Stimulated activated CD8-positive, alpha-beta memory T cell treated with anti-CD3 and anti-CD28 coated beads, Interleukin-12 subunit alpha, Interleukin-12 subunit beta, amount 100 ng/mL, for 24 hours (primary cell): Measurements from ENCODE around the gene TAS2R10.
"Not testable (repeated sequence)": the region's sequence is repeated elsewhere in the genome, so short reads cannot be mapped to it uniquely, and the experiment has no call there.

ENCODE experiments used
- DNase-seq: peaks from one replicate; pipeline ENCODE4 v3.0.0-alpha.2; 2020; ENCODE audit errors: extremely low read depth

Gene TAS2R10, protein sequence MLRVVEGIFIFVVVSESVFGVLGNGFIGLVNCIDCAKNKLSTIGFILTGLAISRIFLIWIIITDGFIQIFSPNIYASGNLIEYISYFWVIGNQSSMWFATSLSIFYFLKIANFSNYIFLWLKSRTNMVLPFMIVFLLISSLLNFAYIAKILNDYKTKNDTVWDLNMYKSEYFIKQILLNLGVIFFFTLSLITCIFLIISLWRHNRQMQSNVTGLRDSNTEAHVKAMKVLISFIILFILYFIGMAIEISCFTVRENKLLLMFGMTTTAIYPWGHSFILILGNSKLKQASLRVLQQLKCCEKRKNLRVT

DNA sequence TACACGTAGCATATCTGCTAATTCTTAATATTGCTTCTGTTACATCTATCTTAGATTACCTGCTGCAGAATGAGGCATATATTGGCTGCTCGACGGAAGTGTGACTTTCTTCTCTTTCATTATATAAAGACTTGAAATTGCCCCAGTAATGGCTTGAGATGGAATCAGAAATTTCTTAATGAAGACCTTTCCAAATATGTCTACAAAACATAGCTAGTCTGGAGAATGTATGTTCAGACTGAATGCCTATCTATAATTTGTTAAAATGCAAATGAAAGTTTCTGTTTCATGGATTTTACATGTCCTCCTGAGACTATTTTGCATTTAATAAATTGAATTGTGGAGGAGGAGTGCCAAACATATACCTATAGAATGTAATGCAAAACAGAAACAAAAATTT lies at the start of gene TAS2R10:
Gene TAS2R10, minus strand, starts transcription at position 101 of the 400 bp plus-strand sequence. Its CDS starts 89 bp downstream, at position 12.
- DNase-seq = no peak

DNA sequence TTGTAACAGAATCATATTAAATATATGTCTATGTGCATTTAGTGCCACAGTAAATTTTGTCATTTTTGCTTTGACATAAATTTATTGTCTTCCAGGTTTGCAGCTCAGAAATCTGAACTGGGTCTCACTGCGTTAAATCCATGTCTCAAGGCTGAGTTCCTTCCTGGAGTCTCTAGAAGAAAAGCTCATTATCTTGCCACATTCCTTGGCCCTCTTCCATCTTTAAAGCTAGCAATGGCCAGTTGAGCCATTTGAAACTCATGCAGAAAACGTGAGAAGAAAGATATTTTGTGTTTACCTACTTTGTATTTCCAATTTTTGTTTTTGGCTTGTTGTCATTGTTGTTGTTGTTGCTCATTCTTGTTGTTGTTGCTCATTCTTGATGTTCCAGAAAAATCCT lies 47.2 kb upstream of the TAS2R10 start:
- no peak for DNase-seq

DNA sequence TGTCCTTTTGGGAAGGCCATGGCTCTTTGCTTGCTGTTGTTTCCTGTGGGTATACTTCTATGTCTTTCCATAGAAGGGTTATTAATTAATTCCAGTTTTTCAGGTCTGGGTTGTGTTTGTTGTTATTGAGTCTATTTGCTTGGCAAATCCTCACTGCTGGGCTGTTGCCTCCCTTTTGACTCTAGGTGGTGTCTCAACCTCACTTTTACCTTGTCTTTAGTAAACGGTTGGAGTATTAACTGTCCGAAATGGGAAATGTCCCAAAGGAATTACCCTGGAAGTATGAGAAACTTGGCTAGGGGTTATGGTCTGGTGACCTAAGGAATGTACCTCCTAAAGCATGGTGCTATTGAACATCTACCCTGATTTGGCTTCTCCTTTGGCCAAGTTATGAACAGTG lies 41.2 kb upstream of the TAS2R10 start:
- no peak for DNase-seq

DNA sequence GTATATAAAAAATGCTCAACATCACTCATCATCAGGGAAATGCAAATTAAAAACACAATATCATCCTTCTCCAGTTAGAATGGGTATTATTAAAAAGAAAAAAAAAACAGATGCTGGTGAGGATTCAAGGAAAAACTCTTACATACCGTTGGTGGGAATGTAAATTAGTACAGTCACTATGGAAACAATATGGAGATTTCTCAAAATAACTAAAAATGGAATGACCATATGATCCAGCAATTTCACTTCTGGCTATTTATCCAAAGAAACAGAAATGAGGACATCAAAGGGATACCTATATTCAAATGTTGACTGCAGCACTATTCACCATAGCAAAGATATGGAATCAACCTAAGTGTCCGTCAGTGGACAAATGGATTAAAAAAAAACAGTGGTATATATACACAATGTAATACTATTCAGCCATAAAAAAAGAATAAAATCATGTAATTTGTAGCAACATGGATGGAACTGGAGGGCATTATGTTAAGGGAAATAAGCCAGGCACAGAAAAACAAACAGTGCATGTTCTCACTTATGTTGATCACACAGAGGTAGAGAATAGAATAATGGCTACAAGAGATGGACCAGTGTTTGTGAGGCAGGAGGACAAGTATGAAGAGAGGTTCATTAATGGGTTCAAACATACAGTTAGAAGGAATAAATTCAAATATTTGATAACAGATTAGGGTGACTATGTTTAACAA lies 37.5 kb upstream of the TAS2R10 start:
- no peak for DNase-seq

DNA sequence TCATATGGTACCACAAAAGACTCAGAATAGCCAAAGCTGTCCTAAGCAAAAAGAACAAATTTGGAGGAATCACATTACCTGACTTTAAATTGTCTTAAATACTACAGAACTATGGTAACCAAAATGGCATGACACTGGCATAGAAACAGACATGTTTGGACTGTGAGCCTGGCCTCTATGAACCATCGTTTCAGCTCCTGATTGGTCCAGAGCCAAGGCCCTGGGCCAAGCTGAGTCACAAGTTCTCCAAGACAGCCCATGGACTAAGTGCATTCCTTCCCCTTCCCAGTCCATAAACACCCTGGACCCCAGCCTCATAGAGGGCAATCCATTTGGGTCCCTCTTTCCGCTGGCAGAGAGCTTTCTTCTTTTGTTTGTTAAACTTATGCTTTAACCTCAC lies 35.2 kb upstream of the TAS2R10 start:
- no peak for DNase-seq

DNA sequence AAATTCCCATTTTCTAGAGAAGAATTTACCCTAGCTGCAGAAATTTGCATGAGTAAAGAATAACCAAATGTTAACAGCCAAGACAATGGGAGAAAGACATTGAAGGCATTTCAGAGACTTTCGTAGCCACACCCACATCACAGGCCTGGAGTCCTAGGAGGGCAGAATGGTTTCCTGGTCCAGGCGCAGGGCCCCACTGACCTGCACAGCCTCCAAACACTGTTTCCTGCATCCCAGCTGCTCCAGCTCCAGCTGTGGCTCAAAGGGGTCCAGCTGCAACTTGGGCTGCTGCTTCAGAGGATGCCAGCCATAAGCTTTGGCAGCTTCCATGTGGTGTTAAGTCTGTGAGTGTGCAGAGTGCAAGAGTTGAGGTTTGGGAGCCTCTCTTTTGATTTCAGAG lies 29.6 kb upstream of the TAS2R10 start:
- DNase-seq = no peak

DNA sequence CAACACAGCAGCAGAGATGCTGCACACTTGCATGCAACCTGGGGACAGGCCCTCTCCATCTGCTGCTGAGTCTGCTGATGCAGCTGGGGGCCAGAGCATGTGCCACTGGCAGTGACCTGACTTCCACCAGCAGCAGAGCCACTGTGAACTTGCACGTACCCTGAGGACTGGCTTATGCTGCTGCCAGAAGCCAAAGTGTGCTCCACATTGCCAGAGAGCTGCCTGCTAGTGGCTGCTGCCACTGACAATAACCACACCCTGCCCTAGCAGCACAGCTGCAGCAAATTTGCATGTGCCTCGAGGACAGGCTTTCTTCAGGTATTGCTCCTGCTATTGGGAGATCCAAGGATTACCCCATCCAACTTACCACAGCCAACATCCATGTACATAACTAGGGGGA lies 27.6 kb upstream of the TAS2R10 start:
- DNase-seq = no peak

DNA sequence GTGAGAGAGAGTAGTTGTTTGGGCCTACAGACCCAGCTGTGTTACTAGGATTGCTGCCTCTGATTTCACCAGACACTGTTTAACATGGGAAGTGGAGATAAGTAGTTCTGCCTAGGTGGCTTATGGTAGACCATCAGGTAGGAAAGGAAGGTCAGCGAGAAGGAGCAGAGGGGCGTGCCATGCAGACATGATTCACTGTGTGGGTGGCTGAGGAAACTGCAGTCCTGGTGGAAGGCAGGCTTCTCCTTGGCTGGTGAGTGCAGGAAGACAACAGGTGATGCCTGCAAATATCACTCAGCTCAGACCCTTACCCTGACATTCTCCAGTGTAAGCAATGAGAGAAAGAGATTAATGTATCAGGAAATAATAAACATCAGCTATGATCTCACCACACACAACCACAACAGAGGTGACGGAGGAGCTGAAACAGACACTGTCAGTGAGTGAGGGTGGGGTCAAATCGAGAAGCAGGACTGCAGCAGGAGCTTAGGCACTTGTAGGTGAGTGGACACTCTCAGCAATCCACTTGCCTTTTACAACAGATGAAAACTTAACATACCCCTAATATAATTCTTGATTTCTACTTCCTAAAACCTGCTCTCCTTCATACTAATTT lies 25.2 kb upstream of the TAS2R10 start:
- DNase-seq = no peak

DNA sequence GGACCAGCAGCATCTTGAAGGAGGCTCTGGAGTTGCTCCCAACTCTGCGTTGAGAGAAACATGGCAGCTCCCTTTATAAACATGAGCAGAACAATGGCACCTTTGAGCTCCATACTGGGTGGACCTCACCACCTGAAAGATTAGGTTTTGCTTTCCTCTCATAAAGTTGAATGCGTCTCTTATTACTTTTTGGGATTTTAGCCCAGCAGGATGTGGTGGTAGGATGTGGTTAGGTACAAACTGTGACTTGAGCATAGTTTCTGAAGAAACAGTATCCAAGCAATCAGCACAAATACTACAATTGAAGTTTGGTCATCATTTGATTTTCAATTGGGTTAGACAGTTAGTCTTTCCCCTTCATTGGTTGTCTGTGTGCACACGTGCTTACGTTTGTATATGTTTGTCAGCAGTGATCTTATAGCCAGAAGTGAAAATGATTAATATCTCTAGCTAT lies 23.3 kb upstream of the TAS2R10 start, which contains the start of gene PRR4:
Gene PRR4, minus strand, starts transcription at position 51 of the 454 bp plus-strand sequence. Its CDS starts 38 bp downstream, at position 13.
- no peak for DNase-seq

DNA sequence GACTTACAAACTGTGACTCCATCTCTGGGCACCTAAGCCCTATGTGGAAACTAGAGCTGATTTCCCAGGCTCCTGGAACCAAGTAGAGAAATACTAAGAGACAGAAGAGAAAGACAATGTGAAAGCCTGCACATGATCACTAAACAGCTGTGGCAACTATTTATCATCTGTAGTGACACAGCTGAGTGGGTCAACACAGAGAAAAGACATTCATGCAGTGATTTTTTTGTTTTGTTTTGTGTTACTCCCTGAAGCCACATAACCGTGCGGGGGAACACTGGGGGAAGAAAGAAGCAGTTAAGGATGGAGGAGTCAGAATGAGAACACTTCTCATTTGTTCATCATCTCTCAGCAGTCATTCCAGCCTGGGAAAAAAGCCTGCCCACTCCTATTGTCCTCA lies 21.6 kb upstream of the TAS2R10 start:
- DNase-seq = no peak

DNA sequence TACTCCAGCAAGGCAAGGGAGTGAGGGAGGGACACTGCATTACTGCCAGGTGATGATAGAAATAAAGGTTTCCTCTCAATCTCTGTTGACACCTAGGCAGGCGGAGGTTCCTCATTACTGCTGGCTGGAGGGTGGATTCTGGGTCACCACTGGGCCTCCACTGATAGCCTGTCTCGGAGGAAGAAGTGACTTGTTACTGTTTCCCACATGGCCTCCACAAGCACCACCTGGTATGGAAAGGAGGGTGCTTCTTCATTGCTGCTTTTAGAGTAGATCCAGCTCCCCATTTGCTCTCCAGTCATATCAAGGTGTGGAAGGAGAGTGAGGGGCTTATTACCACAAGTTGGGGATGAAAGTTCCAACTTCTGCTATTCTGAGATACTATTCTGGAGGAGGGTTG lies 16.7 kb upstream of the TAS2R10 start:
- no peak for DNase-seq

DNA sequence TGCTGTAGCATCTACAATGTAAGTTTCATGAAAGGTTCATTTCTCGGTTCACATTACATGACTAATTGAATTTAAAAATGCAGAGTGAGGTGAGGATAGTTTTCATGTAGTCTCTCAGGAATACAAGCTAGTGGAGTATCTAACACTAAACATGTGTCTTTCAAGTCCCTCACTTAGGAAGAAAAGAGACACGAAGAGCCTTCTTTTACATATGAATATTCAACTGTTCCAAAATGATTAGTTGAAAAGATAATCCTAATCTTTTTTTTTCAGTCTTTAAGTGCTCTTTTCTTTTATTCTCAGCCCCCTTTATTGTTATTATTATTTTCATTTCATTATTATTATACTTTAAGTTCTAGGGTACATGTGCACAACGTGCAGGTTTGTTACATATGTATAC lies 12.3 kb upstream of the TAS2R10 start:
- no peak for DNase-seq

DNA sequence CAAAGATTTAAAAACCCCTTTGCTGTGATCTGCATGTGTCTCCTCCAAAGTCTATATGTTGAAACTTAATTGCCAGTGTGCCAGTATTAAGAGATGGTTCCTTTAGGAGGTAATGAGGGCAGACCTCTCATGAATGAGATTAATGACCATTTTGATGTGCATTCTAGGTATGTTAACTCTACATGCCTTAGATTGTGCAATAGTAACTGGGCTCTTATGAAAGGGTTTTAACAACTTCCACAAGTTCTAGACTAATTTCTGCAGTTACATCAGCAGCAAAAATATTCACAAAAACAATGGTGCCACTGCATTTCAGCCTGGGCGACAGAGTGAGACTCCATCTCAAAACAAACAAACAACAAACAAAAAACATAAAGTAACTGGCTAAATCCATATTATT lies 3.8 kb upstream of the TAS2R10 start:
- no peak for DNase-seq

DNA sequence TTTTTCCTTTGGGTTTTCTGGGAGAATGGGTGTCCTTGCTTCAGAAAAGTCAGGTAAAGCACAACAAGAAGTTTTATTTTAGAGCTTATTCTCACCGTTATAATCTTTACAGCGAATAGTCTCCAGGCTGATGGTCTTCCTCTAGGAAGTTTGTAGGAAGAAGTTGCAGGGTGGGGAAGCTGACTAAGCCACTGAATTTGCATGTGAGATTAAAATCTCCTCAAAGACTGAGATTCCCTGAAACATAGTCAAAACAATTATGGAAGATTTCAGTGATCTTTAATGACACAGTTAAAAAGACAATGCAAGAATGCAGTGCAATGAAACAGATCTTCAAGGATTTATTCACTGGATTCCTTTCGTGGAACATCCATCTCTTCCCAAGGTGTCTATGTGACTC lies 1.2 kb downstream of the TAS2R10 start:
- DNase-seq = no peak

DNA sequence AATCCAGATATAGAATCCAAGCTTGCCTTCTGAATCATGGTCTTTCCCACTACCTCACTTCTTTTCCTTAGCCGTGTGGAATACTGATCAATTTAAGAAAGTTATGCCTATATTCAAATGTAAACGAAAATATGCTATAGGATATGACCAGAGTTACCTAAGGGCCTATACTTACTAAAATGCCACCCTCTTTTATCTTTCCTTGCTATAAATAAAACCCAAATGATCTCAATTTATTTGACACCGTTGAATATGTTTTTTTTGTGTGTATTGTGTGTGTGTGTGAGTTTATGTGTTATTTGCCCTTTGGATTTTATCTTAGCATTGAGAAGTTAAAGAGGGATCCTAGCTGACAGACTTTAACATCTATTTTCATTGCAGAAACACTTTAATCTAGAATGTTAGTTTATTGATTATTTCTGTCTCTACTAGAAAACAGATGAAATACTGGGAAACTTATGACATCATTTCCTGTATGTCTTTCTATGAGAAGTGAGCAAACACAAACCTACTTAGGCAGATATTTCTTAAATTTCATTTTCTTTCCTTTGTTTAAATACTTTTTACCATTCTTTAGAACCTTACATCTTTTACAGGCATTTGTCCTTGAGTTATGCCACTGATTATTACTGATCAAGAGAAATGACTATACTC lies 14.1 kb downstream of the TAS2R10 start:
- no peak for DNase-seq

DNA sequence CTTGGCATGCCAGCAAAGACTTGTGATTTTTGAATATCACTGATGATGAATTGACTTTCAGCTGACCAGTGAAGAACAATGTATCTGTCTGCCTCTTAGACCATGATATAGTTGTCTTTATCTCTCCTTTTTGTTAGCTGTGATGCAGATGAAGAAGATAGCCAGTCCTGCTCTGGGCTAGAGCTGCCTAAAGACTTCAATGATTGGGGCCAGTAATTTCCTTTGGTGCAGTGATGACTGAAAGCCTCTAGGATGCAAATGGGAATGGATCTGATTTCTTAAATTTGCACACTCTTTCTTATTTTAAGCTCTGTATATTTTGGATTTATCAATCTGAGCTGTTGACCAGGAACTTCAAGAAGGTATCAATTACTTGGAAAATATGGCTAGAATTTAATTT lies 16.1 kb downstream of the TAS2R10 start, which contains the start of gene TAS2R9:
Gene TAS2R9, minus strand, starts transcription at position 101 of the 400 bp plus-strand sequence. Its CDS starts 93 bp downstream, at position 8.
- no peak for DNase-seq

DNA sequence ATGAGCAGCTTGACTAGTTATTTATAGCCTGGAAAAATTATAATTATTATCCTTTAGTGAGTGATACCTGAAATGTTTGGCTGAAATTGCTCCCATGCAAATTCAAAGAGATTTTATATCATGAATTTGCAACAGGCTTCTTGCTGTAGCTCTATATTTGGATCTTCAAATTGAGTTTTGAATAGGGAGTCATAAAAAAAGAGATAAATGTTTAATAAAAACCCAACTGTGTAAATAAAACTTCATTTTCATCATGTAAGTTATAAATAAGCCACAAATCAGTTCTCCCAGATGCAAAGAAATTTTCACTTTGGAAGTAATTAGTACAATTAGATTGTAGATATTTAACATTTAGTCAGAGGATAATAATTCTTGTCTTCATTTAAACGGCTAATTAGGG lies 19.0 kb downstream of the TAS2R10 start, which contains the start of gene TAS2R8:
Gene TAS2R8, minus strand, starts transcription at position 101 of the 400 bp plus-strand sequence. CDS start 306 bp downstream, outside the sequence.
- DNase-seq = no peak

DNA sequence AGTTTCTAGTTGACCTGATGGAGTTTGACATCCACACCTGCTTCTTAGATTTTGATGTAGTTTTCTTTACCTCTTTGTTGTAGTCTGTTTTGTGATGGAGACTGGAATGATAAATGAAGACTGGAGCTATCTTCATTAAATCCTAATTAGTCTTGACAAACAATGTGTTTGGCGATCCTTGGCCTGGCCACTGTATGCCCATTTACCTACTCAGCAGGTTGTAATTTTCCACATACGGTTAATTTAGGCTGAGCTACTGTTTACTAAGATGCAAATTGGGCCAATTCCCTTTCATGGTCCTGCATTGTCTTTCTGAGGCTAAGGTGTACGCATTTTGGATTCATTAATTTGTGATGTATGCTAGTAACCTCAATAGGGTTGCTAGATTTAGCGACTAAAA lies 23.6 kb downstream of the TAS2R10 start, which contains the start of gene TAS2R7:
Gene TAS2R7, minus strand, starts transcription at position 41 of the 400 bp plus-strand sequence. CDS start 57 bp downstream, outside the sequence.
- DNase-seq = no peak

DNA sequence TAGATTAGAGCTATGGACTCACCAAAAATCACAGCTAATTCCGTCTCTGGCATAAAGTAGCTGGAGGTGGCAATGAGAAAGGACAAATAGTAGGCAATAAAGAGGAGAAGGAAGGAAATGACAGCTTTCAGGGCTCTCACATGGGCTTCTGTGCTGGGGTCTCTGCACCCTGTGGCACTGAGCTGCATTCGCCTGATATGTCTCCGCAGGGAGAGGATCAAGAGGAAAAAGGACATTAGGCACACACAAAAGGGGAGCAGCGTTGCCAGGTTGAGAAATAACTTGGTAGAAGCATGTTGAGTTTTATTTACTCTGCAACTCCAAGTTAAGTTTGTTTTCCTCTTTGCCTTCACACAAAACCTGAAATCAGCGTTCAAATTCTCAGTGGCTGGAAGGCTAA lies 24.4 kb downstream of the TAS2R10 start:
- no peak for DNase-seq

DNA sequence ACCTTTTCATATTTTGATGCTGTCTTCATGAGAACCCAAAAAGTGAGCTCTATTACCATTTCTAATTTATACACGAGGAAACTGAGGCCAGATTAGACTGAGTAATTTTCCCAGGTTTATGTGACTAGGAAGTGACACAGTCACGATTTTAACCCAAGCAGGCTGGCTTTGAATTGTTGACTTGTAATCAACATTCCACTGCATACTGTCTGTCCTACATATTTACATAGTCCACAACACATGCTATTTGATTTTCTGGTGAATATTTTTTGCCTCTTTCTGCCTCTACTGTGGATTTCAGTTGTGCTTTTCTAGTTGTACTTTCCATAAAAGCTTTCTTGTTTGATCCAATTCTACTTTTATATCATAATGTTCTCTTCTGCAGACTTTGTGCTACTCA lies 31.9 kb downstream of the TAS2R10 start:
- DNase-seq = no peak

DNA sequence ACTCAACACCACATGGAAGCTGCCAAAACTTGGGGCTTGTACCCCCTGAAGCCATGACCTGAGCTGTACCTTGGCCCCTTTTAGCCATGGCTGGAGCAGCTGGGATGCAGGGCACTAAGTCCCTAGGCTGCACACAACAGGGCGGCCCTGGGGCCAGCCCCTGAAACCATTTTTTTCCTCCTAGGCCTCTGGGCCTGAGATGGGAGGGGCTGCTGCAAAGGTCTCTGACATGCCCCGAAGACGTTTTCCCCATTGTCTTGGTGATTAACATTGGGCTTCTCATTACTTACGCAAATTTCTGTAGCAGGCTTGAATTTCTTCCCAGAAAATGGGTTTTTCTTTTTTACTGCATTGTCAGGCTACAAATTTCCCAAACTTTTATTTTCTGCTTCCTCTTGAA lies 34.4 kb downstream of the TAS2R10 start:
- DNase-seq = not testable (repeated sequence)

DNA sequence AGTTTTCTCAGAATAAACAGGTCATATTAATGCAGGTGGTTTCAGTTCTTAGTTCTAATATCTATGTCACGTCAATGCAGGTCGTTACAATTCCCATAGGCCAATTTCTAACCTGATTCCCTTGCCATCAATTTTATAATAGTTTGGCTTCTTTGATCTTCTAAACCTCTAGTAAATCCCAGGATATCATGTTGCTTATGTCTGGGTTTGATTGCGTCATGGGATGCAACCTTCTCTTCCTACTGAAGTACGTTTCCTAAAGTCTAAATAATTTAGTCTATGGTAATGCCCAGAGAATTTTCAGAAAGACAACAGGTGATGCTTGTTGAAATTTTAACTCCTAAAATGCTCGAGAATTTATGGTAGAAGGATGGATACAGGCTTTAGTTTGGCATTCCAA lies 42.9 kb downstream of the TAS2R10 start:
- DNase-seq = no peak
